Measurements from ENCODE around the gene LGR6.

Gene LGR6

GRCh38 chr1:202151045-202151444 is 42.6 kb upstream of the LGR6 start:
- H3K27ac ChIP-seq (ENCODE audit: insufficient read depth, low read length, poor library complexity, severe bottlenecking) = no peak overlapping the region
- no peaks in the 10 kb centered on the region for H3K27me3 ChIP-seq (replicated peaks; ENCODE audit: control insufficient read depth, insufficient read depth, low read length, poor library complexity, severe bottlenecking)
- H3K9me3 ChIP-seq (ENCODE audit: control insufficient read depth, low read length) = no peaks in the 10 kb centered on the region
- H3K36me3 ChIP-seq (ENCODE audit: control insufficient read depth, insufficient read depth, low read length) = peaks cover 89% of the 10 kb centered on the region
- no peak for DNase-seq
- H3K4me3 ChIP-seq (ENCODE audit: insufficient read depth, low read depth, low read length, poor library complexity, severe bottlenecking) = no peak overlapping the region
- H3K4me1 ChIP-seq (ENCODE audit: control insufficient read depth, insufficient read depth, low read length, poor library complexity, severe bottlenecking) = peaks cover 4% of the 10 kb centered on the region

GRCh38 chr1:202152399-202152798 is 41.2 kb upstream of the LGR6 start:
- Histone ChIP-seq H3K27ac (ENCODE audit: insufficient read depth, low read length, poor library complexity, severe bottlenecking) (no peak overlapping the region), H3K9me3 (ENCODE audit: control insufficient read depth, low read length) (no peaks in the 10 kb centered on the region), H3K4me3 (ENCODE audit: insufficient read depth, low read depth, low read length, poor library complexity, severe bottlenecking) (no peak overlapping the region), H3K4me1 (ENCODE audit: control insufficient read depth, insufficient read depth, low read length, poor library complexity, severe bottlenecking) (peaks cover 15% of the 10 kb centered on the region), H3K27me3 (replicated peaks; ENCODE audit: control insufficient read depth, insufficient read depth, low read length, poor library complexity, severe bottlenecking) (no peaks in the 10 kb centered on the region), H3K36me3 (ENCODE audit: control insufficient read depth, insufficient read depth, low read length) (peaks cover 95% of the 10 kb centered on the region)
- DNase-seq = no peak

GRCh38 chr1:202153284-202153683 is 40.3 kb upstream of the LGR6 start:
- no peak for DNase-seq
- Histone ChIP-seq H3K4me1 (ENCODE audit: control insufficient read depth, insufficient read depth, low read length, poor library complexity, severe bottlenecking) (peaks cover 24% of the 10 kb centered on the region), H3K9me3 (ENCODE audit: control insufficient read depth, low read length) (no peaks in the 10 kb centered on the region), H3K4me3 (ENCODE audit: insufficient read depth, low read depth, low read length, poor library complexity, severe bottlenecking) (no peak overlapping the region), H3K36me3 (ENCODE audit: control insufficient read depth, insufficient read depth, low read length) (peaks cover 91% of the 10 kb centered on the region), H3K27me3 (replicated peaks; ENCODE audit: control insufficient read depth, insufficient read depth, low read length, poor library complexity, severe bottlenecking) (no peaks in the 10 kb centered on the region), H3K27ac (ENCODE audit: insufficient read depth, low read length, poor library complexity, severe bottlenecking) (no peak overlapping the region)

DNA sequence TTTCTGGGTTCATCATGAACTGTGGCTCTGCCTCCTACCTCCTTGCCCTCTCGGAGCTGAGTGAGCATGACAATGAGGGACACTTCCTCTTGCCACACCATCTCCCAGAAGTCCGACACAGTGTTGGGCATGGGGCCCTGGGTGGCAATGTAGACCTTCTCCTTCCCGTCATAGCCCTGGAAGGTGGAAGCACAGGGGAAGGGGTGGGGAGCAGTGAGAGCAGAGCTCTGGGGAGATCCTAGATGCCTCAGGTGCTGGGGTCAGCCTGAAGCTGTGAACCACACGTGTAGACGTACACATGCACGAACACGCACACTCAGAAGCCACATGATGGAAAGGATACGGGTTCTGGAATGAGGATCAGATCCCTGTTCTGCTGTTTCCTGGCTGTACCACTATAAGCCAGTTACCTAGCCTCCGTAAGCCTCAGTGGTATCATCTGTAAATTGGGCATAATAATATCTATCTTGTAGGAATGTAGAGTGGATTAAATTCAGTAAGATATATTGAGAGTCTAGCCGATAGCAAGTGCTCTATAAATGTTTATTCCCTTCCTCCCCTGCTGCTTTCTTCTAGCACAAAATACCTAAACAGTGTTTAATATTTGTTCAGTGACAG is 39.3 kb upstream of the LGR6 start:
- H3K27ac ChIP-seq (ENCODE audit: insufficient read depth, low read length, poor library complexity, severe bottlenecking) = no peak overlapping the region
- H3K27me3 ChIP-seq (replicated peaks; ENCODE audit: control insufficient read depth, insufficient read depth, low read length, poor library complexity, severe bottlenecking) = no peaks in the 10 kb centered on the region
- no peaks in the 10 kb centered on the region for H3K9me3 ChIP-seq (ENCODE audit: control insufficient read depth, low read length)
- peaks cover 81% of the 10 kb centered on the region for H3K36me3 ChIP-seq (ENCODE audit: control insufficient read depth, insufficient read depth, low read length)
- no peak for DNase-seq
- H3K4me1 ChIP-seq (ENCODE audit: control insufficient read depth, insufficient read depth, low read length, poor library complexity, severe bottlenecking) = peaks cover 33% of the 10 kb centered on the region
- no peak overlapping the region for H3K4me3 ChIP-seq (ENCODE audit: insufficient read depth, low read depth, low read length, poor library complexity, severe bottlenecking)

DNA sequence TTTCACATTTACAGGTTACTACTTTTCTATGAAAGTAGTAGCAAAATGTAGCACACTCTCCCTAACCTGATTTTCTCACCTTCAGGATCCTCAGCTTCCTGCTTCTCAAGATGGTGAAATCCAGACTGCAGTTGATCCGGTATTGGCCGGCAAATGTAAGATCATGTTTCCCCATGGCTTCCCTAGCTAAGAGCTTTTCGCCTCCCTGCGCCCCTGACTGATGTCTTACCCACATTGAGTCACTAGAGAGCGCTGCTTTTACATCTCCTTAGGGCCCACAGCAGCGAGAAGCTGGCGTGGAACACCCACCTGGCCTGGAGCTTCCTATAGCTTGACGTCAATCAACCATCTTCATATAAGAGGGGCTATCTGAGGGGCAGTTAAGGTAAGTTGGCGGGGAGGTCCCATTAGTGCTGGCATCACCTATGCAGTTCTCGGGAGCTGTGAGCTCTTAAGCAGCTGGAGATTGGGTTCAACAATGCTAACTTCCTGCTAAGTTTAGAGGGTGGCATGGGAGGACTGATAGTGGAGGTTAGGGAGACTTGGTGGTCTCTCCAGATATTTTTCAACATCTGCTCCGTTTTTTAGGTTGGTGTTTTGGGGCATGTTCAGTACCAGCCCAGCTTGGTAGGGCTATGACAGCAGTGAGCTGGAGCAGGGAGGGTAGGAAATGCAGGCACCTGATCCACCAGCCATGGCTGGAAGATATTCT is 38.7 kb upstream of the LGR6 start:
- Histone ChIP-seq H3K27ac (ENCODE audit: insufficient read depth, low read length, poor library complexity, severe bottlenecking) (peak overlapping the region; percentile 46), H3K9me3 (ENCODE audit: control insufficient read depth, low read length) (no peaks in the 10 kb centered on the region), H3K4me1 (ENCODE audit: control insufficient read depth, insufficient read depth, low read length, poor library complexity, severe bottlenecking) (peaks cover 39% of the 10 kb centered on the region), H3K4me3 (ENCODE audit: insufficient read depth, low read depth, low read length, poor library complexity, severe bottlenecking) (no peak overlapping the region), H3K27me3 (replicated peaks; ENCODE audit: control insufficient read depth, insufficient read depth, low read length, poor library complexity, severe bottlenecking) (no peaks in the 10 kb centered on the region), H3K36me3 (ENCODE audit: control insufficient read depth, insufficient read depth, low read length) (peaks cover 76% of the 10 kb centered on the region)
- peak in 2 of 3 donors; percentile 29 to 44 for DNase-seq

- H3K27me3 ChIP-seq (replicated peaks; ENCODE audit: control insufficient read depth, insufficient read depth, low read length, poor library complexity, severe bottlenecking) = no peaks in the 10 kb centered on the region
- DNase-seq = peak in 2 of 3 donors; percentile 27 to 40
- no peaks in the 10 kb centered on the region for H3K9me3 ChIP-seq (ENCODE audit: control insufficient read depth, low read length)
- H3K4me3 ChIP-seq (ENCODE audit: insufficient read depth, low read depth, low read length, poor library complexity, severe bottlenecking) = no peak overlapping the region
- H3K36me3 ChIP-seq (ENCODE audit: control insufficient read depth, insufficient read depth, low read length) = peaks cover 70% of the 10 kb centered on the region
- H3K4me1 ChIP-seq (ENCODE audit: control insufficient read depth, insufficient read depth, low read length, poor library complexity, severe bottlenecking) = peaks cover 40% of the 10 kb centered on the region
- H3K27ac ChIP-seq (ENCODE audit: insufficient read depth, low read length, poor library complexity, severe bottlenecking) = peak overlapping the region; percentile 46
Observed at GRCh38 chr1:202155478-202156021, 38.0 kb upstream of the LGR6 start.

DNA sequence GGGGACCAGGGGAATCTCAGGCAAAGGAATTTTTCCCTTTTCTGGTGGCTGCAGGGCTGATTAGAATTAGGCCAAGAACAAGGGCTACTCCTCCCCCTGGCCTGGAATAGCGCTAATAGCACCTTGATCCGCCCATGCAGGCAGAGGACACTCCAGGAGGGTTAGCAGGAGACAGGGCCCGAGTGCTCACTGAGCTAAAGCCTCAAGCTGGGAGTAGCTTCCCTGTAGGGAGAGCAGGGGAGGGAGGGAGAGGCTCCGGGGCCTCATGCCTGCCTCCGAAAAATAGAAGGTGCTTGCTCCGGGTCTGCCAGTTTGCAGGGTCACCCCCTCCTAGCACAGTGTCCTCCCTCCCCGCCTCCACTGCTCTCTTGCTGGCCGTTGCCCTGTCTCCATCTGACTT is 37.0 kb upstream of the LGR6 start:
- Histone ChIP-seq H3K27me3 (replicated peaks; ENCODE audit: control insufficient read depth, insufficient read depth, low read length, poor library complexity, severe bottlenecking) (no peaks in the 10 kb centered on the region), H3K4me1 (ENCODE audit: control insufficient read depth, insufficient read depth, low read length, poor library complexity, severe bottlenecking) (peaks cover 50% of the 10 kb centered on the region), H3K27ac (ENCODE audit: insufficient read depth, low read length, poor library complexity, severe bottlenecking) (no peak overlapping the region)

GRCh38 chr1:202157945-202158344 is 35.7 kb upstream of the LGR6 start:
- peaks cover 64% of the 10 kb centered on the region for H3K4me1 ChIP-seq (ENCODE audit: control insufficient read depth, insufficient read depth, low read length, poor library complexity, severe bottlenecking)
- H3K36me3 ChIP-seq (ENCODE audit: control insufficient read depth, insufficient read depth, low read length) = peaks cover 46% of the 10 kb centered on the region

More for the DNA sequence above, 37.0 kb upstream of the LGR6 start:
- Histone ChIP-seq H3K4me3 (ENCODE audit: insufficient read depth, low read depth, low read length, poor library complexity, severe bottlenecking) (no peak overlapping the region), H3K36me3 (ENCODE audit: control insufficient read depth, insufficient read depth, low read length) (peaks cover 59% of the 10 kb centered on the region), H3K9me3 (ENCODE audit: control insufficient read depth, low read length) (no peaks in the 10 kb centered on the region)
- DNase-seq = no peak

DNA sequence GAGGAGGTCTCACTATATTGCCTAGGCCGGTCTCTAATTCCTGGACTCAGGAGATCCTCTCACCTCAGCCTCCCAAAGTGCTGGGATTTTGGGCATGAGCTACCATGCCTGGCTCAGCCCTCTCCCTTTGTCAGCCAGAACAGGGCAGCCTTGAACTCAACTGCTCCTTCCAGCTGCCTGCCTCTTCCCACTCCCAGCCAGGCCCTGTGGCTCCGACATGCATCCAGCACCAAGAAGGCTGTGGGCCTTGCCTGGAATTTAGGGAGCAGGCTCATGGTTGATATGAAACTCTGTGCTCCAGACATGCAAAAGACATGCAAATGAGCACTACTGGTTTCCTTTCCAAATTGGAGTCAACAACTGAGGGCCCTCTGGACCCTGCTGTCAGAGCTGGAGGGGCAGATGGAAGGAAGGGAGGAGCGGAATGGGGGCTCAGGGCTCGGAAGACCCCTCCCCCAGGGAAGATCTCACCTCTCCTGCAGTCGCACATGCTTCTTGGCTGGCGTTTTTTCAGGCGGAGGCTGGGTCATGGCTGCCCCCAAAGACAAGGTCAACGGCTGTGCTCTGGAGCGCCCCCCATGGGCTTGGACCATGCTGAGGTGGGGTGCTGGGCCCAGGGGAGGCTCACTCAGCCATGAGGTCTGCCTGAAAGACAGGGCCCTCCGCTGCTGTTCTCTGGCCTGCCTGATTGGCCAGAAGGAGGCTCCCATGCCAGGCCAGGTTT is 34.6 kb upstream of the LGR6 start:
- Histone ChIP-seq H3K4me3 (ENCODE audit: insufficient read depth, low read depth, low read length, poor library complexity, severe bottlenecking) (peak overlapping the region; percentile 65), H3K36me3 (ENCODE audit: control insufficient read depth, insufficient read depth, low read length) (peaks cover 36% of the 10 kb centered on the region), H3K4me1 (ENCODE audit: control insufficient read depth, insufficient read depth, low read length, poor library complexity, severe bottlenecking) (peaks cover 74% of the 10 kb centered on the region), H3K27ac (ENCODE audit: insufficient read depth, low read length, poor library complexity, severe bottlenecking) (peak overlapping the region; percentile 88), H3K9me3 (ENCODE audit: control insufficient read depth, low read length) (no peaks in the 10 kb centered on the region), H3K27me3 (replicated peaks; ENCODE audit: control insufficient read depth, insufficient read depth, low read length, poor library complexity, severe bottlenecking) (no peaks in the 10 kb centered on the region)
- DNase-seq = no peak

More at GRCh38 chr1:202157945-202158344, 35.7 kb upstream of the LGR6 start:
- no peaks in the 10 kb centered on the region for H3K27me3 ChIP-seq (replicated peaks; ENCODE audit: control insufficient read depth, insufficient read depth, low read length, poor library complexity, severe bottlenecking)
- H3K9me3 ChIP-seq (ENCODE audit: control insufficient read depth, low read length) = no peaks in the 10 kb centered on the region
- H3K27ac ChIP-seq (ENCODE audit: insufficient read depth, low read length, poor library complexity, severe bottlenecking) = peak overlapping the region; percentile 88
- no peak overlapping the region for H3K4me3 ChIP-seq (ENCODE audit: insufficient read depth, low read depth, low read length, poor library complexity, severe bottlenecking)
- DNase-seq = no peak

Measured in effector memory CD4-positive, alpha-beta T cell (primary cell).